Endothelial cell of umbilical vein (primary cell): ENCODE results near the gene CCNE1. TPM values are rescaled to one million over a fixed set of nuclear protein-coding genes. Genes with fewer than 3 reads are reported as not detected.

Experiments used
- BruUV-seq: library from RNA; stranded (reverse); fragments of 400-500 nt; replicated peaks from 2 replicates; lab custom pipeline; 2021; lab: Mats Ljungman, UMichigan
- CTCF ChIA-PET: fragments of 300-600, 350-600 bp; sonication (Branson Sonifier 250); formaldehyde crosslinking; loops from one replicate; lab custom pipeline; 2021; ENCODE audit warnings: antibody characterized with exemption, inconsistent platforms; lab: Charles Lee
- POLR2A ChIA-PET: fragments of 300-600, 350-600 bp; sonication (Branson Sonifier 250); formaldehyde crosslinking; loops from one replicate; lab custom pipeline; 2021; ENCODE audit warnings: antibody characterized with exemption, inconsistent platforms; lab: Charles Lee
- DNase-seq: peaks from one replicate; pipeline ENCODE4 v3.0.0-alpha.2; 2011; ENCODE audit warnings: low read depth, low spot score
- FAIRE-seq: peaks from 2 replicates; lab custom pipeline; 2011; peaks lifted over from hg19 to GRCh38; lab: Jason Lieb, UNC
- H2AFZ ChIP-seq: 2 replicates; pipeline ENCODE4 v1.6.0; 2012; ENCODE audit warnings: low read depth, low read length, control low read depth, inconsistent platforms
- H3K27ac ChIP-seq: 2 replicates; pipeline ENCODE4 v1.5.1; 2011; ENCODE audit warnings: low read depth, mild to moderate bottlenecking, control low read depth, low read length, moderate library complexity; ENCODE audit not compliant: insufficient read depth
- H3K27me3 ChIP-seq, 2 experiments: 2 replicates each; pipeline versions ENCODE4 v1.6.0 to v1.6.1; 2011; ENCODE audit warnings: low read length in 2 of 2, mixed read lengths in 1 of 2; ENCODE audit not compliant: control insufficient read depth in 2 of 2, insufficient read depth in 2 of 2
- H3K36me3 ChIP-seq, 2 experiments: 2 replicates in 1 of 2; 3 replicates in 1 of 2; pipeline ENCODE4 v1.5.1; 2011; ENCODE audit warnings: low read length in 2 of 2, mild to moderate bottlenecking in 1 of 2, moderate library complexity in 1 of 2; ENCODE audit not compliant: control insufficient read depth in 2 of 2, insufficient read depth in 2 of 2; ENCODE audit errors: extremely low read depth in 1 of 2
- H3K4me1 ChIP-seq: 3 replicates; pipeline ENCODE4 v1.5.1; 2011; ENCODE audit warnings: mild to moderate bottlenecking, low read length; ENCODE audit not compliant: control insufficient read depth, insufficient read depth; ENCODE audit errors: extremely low read depth
- H3K4me2 ChIP-seq: 2 replicates; pipeline ENCODE4 v1.6.1; 2011; ENCODE audit warnings: low read length, control low read depth, mixed read lengths; ENCODE audit not compliant: insufficient read depth
- H3K4me3 ChIP-seq, 3 experiments: fragments of 200-600 bp in 1 of 3; sonication (generic), shearing (Covaris generic) in 1 of 3; replicated peaks in 1 of 3; 2 replicates each; pipeline ENCODE4 v1.5.1; 2011 to 2016; ENCODE audit warnings: control low read depth in 3 of 3, low read length in 3 of 3, mild to moderate bottlenecking in 2 of 3, inconsistent platforms in 1 of 3, low read depth in 1 of 3, moderate library complexity in 1 of 3; ENCODE audit not compliant: insufficient read depth in 1 of 3
- H3K79me2 ChIP-seq: 2 replicates; pipeline ENCODE4 v1.6.0; 2012; ENCODE audit warnings: low read length, inconsistent platforms; ENCODE audit not compliant: control insufficient read depth, insufficient read depth
- H3K9ac ChIP-seq: replicated peaks from 2 replicates; pipeline ENCODE3; 2011; ENCODE audit warnings: low read length, control low read depth; ENCODE audit not compliant: insufficient read depth; ENCODE audit errors: extremely low read depth
- H3K9me1 ChIP-seq: replicated peaks from 3 replicates; pipeline ENCODE4 v1.6.0; 2011; ENCODE audit warnings: mild to moderate bottlenecking, low read length; ENCODE audit not compliant: control insufficient read depth, insufficient read depth; ENCODE audit errors: extremely low read depth
- H3K9me3 ChIP-seq: replicated peaks from 2 replicates; pipeline ENCODE4 v1.5.1; 2012; ENCODE audit warnings: low read length, inconsistent platforms; ENCODE audit not compliant: control insufficient read depth, insufficient read depth
- H4K20me1 ChIP-seq: replicated peaks from 2 replicates; pipeline ENCODE3; 2011; ENCODE audit warnings: mild to moderate bottlenecking, low read length; ENCODE audit not compliant: control insufficient read depth, insufficient read depth; ENCODE audit errors: extremely low read depth
- EZH2 ChIP-seq: IDR thresholded peaks from 2 replicates; pipeline ENCODE4 v1.6.1; 2012; ENCODE audit warnings: borderline replicate concordance, low read depth, mild to moderate bottlenecking, moderate library complexity, low read length, inconsistent platforms; ENCODE audit not compliant: severe bottlenecking
- GATA2 ChIP-seq: IDR thresholded peaks from 2 replicates; pipeline ENCODE4 v1.7.0; 2011; ENCODE audit warnings: low read depth, mild to moderate bottlenecking, moderate library complexity, mixed read lengths, low read length; ENCODE audit not compliant: insufficient read length, insufficient read depth
- JUN ChIP-seq: IDR thresholded peaks from 2 replicates; pipeline ENCODE4 v1.6.1; 2011; ENCODE audit warnings: borderline replicate concordance, low read depth; ENCODE audit not compliant: insufficient read length, insufficient read depth
- MYC ChIP-seq: IDR thresholded peaks from one replicate; pipeline ENCODE4 v1.6.1; 2011; ENCODE audit warnings: mild to moderate bottlenecking, low read depth, low read length
- POLR2A ChIP-seq: IDR thresholded peaks from 2 replicates; pipeline ENCODE4 v1.6.1; 2012; ENCODE audit warnings: low read depth, mild to moderate bottlenecking, control low read depth, low read length
- dilution Hi-C: fragments of 300-500 bp; cut with MboI; formaldehyde crosslinking; loops from one replicate; pipeline ENCODE4 v1.15.0; 2019; ENCODE audit warnings: low sequenced_read_pairs; ENCODE audit not compliant: extremely low pct_ligation_motif_present
- intact Hi-C: fragments of 100-400 bp; cut with micrococcal nuclease; formaldehyde crosslinking; loops from one replicate; pipeline ENCODE4 v1.10.0; 2022
- polyA plus RNA-seq, 4 experiments: library from polyadenylated mRNA; depleted of rRNA in 3 of 4; stranded (reverse) in 3 of 4; unstranded in 1 of 4; fragments of >200 nt; gene quantifications; 2 replicates each; pipeline versions ENCODE4 v1.2.1 to v1.2.3, GENCODE V29; 2011 to 2012; ENCODE audit warnings: missing spikeins in 1 of 4
- total RNA-seq: library from RNA; stranded (reverse); gene quantifications from 2 replicates; pipeline ENCODE4 v1.2.3, GENCODE V29; 2021
- TF ChIP-seq, protein P1 (sequence below): IDR thresholded peaks from 2 replicates; pipeline ENCODE4 v1.6.1; 2011; ENCODE audit not compliant: insufficient read depth, insufficient read length
- TF ChIP-seq, protein P2 (sequence below), 2 donors: IDR thresholded peaks; 1 replicate in 1 of 2; 2 replicates in 1 of 2; pipeline ENCODE4 v1.5.1; 2011; ENCODE audit warnings: low read length in 2 of 2, mild to moderate bottlenecking in 2 of 2, moderate library complexity in 2 of 2, control low read depth in 1 of 2, inconsistent platforms in 1 of 2, low read depth in 1 of 2; ENCODE audit not compliant: insufficient read depth in 1 of 2; ENCODE audit errors: extremely low read depth in 1 of 2

CCNE1 gene
- total and polyA plus RNA-seq, 2 donors (not counting 3 experiments of a cell fraction or from before 2014, with no cell fraction given) = 8.3 to 10.1 TPM

DNA sequence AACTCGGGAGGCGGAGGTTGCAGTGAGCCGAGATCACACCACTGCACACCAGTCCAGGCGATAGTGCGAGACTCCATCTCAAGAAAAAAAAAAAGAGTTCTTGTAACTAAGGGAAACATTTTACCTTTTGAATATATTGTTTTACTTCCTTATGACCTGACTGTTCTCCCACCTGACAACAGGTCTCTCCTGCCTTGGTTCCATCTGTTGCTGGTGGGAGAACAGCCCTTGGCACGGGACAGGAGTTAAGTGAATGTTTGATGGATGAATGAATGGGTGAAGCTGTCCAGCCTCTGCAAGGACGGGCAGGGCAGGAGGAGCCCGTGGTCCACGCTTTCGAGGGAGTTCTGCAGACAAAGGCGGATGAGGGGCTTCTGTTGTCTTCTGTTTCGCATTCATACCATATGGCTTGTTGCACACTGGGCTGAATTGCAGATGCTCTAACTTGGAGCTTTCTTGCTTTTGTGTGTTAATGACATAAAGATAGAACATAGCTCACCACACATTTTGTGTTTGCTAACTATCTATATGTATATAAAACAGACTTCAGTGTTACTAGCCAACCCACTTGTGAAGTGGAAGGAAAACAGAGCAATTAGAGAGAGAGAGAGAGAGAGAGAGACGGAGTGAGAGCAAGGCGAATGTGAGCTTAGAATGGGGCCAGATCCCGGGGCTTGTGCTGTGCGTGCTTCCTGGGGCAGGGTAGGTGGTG is 16.2 kb upstream of the CCNE1 start:
- TF ChIP-seq EZH2 (no peak), GATA2 (no peak)
- TF ChIP-seq, protein P1, sequence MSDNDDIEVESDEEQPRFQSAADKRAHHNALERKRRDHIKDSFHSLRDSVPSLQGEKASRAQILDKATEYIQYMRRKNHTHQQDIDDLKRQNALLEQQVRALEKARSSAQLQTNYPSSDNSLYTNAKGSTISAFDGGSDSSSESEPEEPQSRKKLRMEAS = no peak
- CTCF ChIA-PET = interaction anchor here (1.0 kb wide), 1 partner anchor 65 kb away, joined by 3 read pairs; no protein-coding TSS in a partner anchor
- dilution Hi-C loops (no loop called here), intact Hi-C loops (no loop called here)
- H2AFZ ChIP-seq = no peak overlapping the region
- no peaks in the 10 kb centered on the region for H3K4me1 ChIP-seq
- DNase-seq = no peak
- no peak overlapping the region for H3K27ac ChIP-seq
- no peak for FAIRE-seq
- no peak overlapping the region for H3K9ac ChIP-seq
- POLR2A ChIA-PET = no interaction called here
- no peak overlapping the region for H3K4me3 ChIP-seq
- no peaks in the 10 kb centered on the region for H3K9me3 ChIP-seq
- H3K79me2 ChIP-seq = no peaks in the 10 kb centered on the region
- no peaks in the 10 kb centered on the region for H3K27me3 ChIP-seq
- H3K4me2 ChIP-seq = no peak overlapping the region
- no TSS peak for BruUV-seq
- no peaks in the 10 kb centered on the region for H3K36me3 ChIP-seq
- no peaks in the 10 kb centered on the region for H3K9me1 ChIP-seq
- H4K20me1 ChIP-seq = no peaks in the 10 kb centered on the region

DNA sequence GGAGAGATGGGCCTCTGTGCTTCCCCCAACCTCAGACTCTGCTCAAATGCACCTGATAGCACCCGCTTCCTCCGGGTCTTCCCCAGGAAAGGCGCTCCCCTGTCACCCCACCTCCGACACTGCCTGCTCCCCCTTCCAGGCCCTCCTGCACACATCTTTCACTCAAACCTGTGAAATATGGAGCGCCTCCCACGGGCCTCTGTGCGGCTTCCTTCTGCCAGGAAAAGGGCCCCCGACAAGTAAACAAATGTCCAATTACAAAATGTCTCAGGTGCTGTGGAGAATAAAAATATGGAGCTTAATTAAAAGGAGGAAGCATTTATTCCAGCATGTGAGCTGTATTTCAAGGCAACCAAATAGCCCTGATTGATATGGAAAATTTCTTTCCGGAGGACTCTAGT is 15.6 kb upstream of the CCNE1 start:
- no peak for DNase-seq
- Histone ChIP-seq H3K4me1 (no peaks in the 10 kb centered on the region), H3K4me3 (no peak overlapping the region), H4K20me1 (no peaks in the 10 kb centered on the region), H3K4me2 (no peak overlapping the region), H3K27ac (no peak overlapping the region), H3K9me3 (no peaks in the 10 kb centered on the region), H2AFZ (no peak overlapping the region), H3K36me3 (no peaks in the 10 kb centered on the region), H3K9me1 (no peaks in the 10 kb centered on the region), H3K9ac (no peak overlapping the region), H3K79me2 (no peaks in the 10 kb centered on the region), H3K27me3 (no peaks in the 10 kb centered on the region)
- POLR2A ChIA-PET = no interaction called here
- intact Hi-C loops = no loop called here
- dilution Hi-C loops = no loop called here
- TF ChIP-seq, protein P1 = no peak
- no peak for TF ChIP-seq POLR2A
- no peak for TF ChIP-seq GATA2
- TF ChIP-seq MYC = no peak
- no peak for TF ChIP-seq JUN
- TF ChIP-seq, protein P2, sequence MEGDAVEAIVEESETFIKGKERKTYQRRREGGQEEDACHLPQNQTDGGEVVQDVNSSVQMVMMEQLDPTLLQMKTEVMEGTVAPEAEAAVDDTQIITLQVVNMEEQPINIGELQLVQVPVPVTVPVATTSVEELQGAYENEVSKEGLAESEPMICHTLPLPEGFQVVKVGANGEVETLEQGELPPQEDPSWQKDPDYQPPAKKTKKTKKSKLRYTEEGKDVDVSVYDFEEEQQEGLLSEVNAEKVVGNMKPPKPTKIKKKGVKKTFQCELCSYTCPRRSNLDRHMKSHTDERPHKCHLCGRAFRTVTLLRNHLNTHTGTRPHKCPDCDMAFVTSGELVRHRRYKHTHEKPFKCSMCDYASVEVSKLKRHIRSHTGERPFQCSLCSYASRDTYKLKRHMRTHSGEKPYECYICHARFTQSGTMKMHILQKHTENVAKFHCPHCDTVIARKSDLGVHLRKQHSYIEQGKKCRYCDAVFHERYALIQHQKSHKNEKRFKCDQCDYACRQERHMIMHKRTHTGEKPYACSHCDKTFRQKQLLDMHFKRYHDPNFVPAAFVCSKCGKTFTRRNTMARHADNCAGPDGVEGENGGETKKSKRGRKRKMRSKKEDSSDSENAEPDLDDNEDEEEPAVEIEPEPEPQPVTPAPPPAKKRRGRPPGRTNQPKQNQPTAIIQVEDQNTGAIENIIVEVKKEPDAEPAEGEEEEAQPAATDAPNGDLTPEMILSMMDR (IDR thresholded peaks at IDR 0.05; ENCODE audit: extremely low read depth in 1 of 2, insufficient read depth in 1 of 2, low read depth in 1 of 2, low read length in 2 of 2) = no peak
- CTCF ChIA-PET = interaction anchor here (1.0 kb wide), 1 partner anchor 66 kb away, joined by 3 read pairs; no protein-coding TSS in a partner anchor
- BruUV-seq = no TSS peak
- FAIRE-seq = no peak
